DMS 273 treated with DMSO at 0.1 percent for 48 hours (cell line): Measurements from ENCODE around the gene WDR7.

Experiments used
- DNase-seq: peaks from one replicate; lab custom pipeline; 2025; lab: John Stamatoyannopoulos, UW

The WDR7 gene

GRCh38 chr18:56650944-56651770, at the start of gene WDR7:
Gene WDR7 (plus strand): TSS chr18:56651359. CDS start chr18:56672516, 21,157 bp downstream.
- peak; percentile 97 for DNase-seq

- no peak for DNase-seq
Observed at GRCh38 chr18:56606618-56607017, 44.5 kb upstream of the WDR7 start.

- no peak for DNase-seq
Observed at GRCh38 chr18:56615738-56616520, 35.2 kb upstream of the WDR7 start.

GRCh38 chr18:56627991-56628390, 23.2 kb upstream of the WDR7 start:
- DNase-seq, result no peak

- DNase-seq, result no peak
Observed at GRCh38 chr18:56632070-56633022, 18.8 kb upstream of the WDR7 start.

- no peak for DNase-seq
Observed at GRCh38 chr18:56635007-56635406, 16.2 kb upstream of the WDR7 start.

GRCh38 chr18:56637176-56637575, 14.0 kb upstream of the WDR7 start:
- DNase-seq, result no peak

- no peak for DNase-seq
Observed at GRCh38 chr18:56637711-56638231, 13.4 kb upstream of the WDR7 start.

GRCh38 chr18:56638232-56639103, 12.7 kb upstream of the WDR7 start, which contains the start of gene TXNL1:
Gene TXNL1 (minus strand): TSS chr18:56638592. CDS start chr18:56638440, 152 bp downstream.
- DNase-seq, result peak; percentile 94

GRCh38 chr18:56639104-56639381, 12.1 kb upstream of the WDR7 start:
- no peak for DNase-seq

GRCh38 chr18:56639571-56639970, 11.6 kb upstream of the WDR7 start:
- DNase-seq, result no peak

GRCh38 chr18:56641714-56642337, 9.3 kb upstream of the WDR7 start:
- DNase-seq, result no peak

- DNase-seq, result no peak
Observed at GRCh38 chr18:56643381-56643780, 7.8 kb upstream of the WDR7 start.

- DNase-seq, result no peak
Observed at GRCh38 chr18:56645415-56646016, 5.6 kb upstream of the WDR7 start.

- no peak for DNase-seq
Observed at GRCh38 chr18:56647071-56647470, 4.1 kb upstream of the WDR7 start.

GRCh38 chr18:56647951-56648893, 2.9 kb upstream of the WDR7 start:
- DNase-seq, result no peak

GRCh38 chr18:56649996-56650395, 1.2 kb upstream of the WDR7 start:
- no peak for DNase-seq

GRCh38 chr18:56651771-56652092, 573 bp downstream of the WDR7 start:
- DNase-seq, result no peak

- no peak for DNase-seq
Observed at GRCh38 chr18:56652802-56653201, 1.6 kb downstream of the WDR7 start.
